K562 (cell line): ENCODE data around the gene TGFB1I1. TPM values are rescaled to one million over a fixed set of nuclear protein-coding genes. Genes with fewer than 3 reads are reported as not detected.

Experiments
- C11orf30 ChIP-seq: fragments of 450-650 bp; IDR thresholded peaks from 2 replicates; pipeline ENCODE4 v1.6.1; 2016; ENCODE audit warnings: low read depth, mild to moderate bottlenecking
- CTBP1 ChIP-seq: fragments of 450-650 bp; IDR thresholded peaks from 2 replicates; pipeline ENCODE4 v1.6.1; 2016; ENCODE audit warnings: borderline replicate concordance
- CXXC5 ChIP-seq: fragments of 250-450 bp; sonication (Bioruptor Pico); IDR thresholded peaks from 2 replicates; pipeline ENCODE4 v1.8.0; 2022; ENCODE audit warnings: inconsistent platforms, mild to moderate bottlenecking, moderate library complexity
- ETV5 ChIP-seq: sonication (generic); formaldehyde crosslinking; IDR thresholded peaks from 2 replicates; pipeline ENCODE4 v1.4.0; 2020; ENCODE audit warnings: low read depth, mild to moderate bottlenecking, missing genetic modification reagents
- FOS ChIP-seq: IDR thresholded peaks from 3 replicates; pipeline ENCODE4 v1.6.1; 2011; ENCODE audit not compliant: insufficient read length; ENCODE audit errors: extremely low read depth
- GABPA ChIP-seq: fragments of 200-800 bp; sonication (Bioruptor generic); conservative IDR thresholded peaks from 2 replicates; pipeline ENCODE4 v1.6.1; 2016; ENCODE audit warnings: low read depth, missing genetic modification characterization, missing compliant biosample characterization
- KDM1A ChIP-seq, 2 experiments: fragments of 450-650 bp; IDR thresholded peaks; 2 replicates each; pipeline ENCODE4 v1.6.1; 2016; ENCODE audit warnings: mild to moderate bottlenecking in 2 of 2
- KDM5B ChIP-seq: fragments of 200-600 bp; sonication (generic); IDR thresholded peaks from 2 replicates; pipeline ENCODE4 v1.6.1; 2012; ENCODE audit warnings: low read depth, mild to moderate bottlenecking, moderate library complexity, low read length, control low read depth, inconsistent platforms; ENCODE audit not compliant: insufficient replicate concordance
- MTA2 ChIP-seq: fragments of 450-650 bp; IDR thresholded peaks from 2 replicates; pipeline ENCODE4 v1.6.1; 2016; ENCODE audit warnings: low read depth
- NFATC3 ChIP-seq: fragments of 450-650 bp; IDR thresholded peaks from 2 replicates; pipeline ENCODE4 v1.6.1; 2017; ENCODE audit warnings: mild to moderate bottlenecking
- PCBP1 ChIP-seq: fragments of 200-400 bp; formaldehyde crosslinking; IDR thresholded peaks from 2 replicates; pipeline ENCODE4 v1.6.1; 2018; ENCODE audit warnings: mild to moderate bottlenecking, low read depth, low read length; ENCODE audit not compliant: poor library complexity, severe bottlenecking
- PHB2 ChIP-seq: fragments of 450-650 bp; IDR thresholded peaks from 2 replicates; pipeline ENCODE4 v1.6.1; 2017; ENCODE audit warnings: low read depth
- SAP30 ChIP-seq: fragments of 200-600 bp; sonication (generic); IDR thresholded peaks from 2 replicates; pipeline ENCODE4 v1.6.1; 2012; ENCODE audit warnings: borderline replicate concordance, low read depth, mild to moderate bottlenecking, moderate library complexity, low read length, control low read depth, inconsistent platforms; ENCODE audit not compliant: insufficient read depth, poor library complexity, severe bottlenecking
- ZNF507 ChIP-seq: conservative IDR thresholded peaks from 2 replicates; pipeline ENCODE4 v1.6.1; 2017; ENCODE audit warnings: missing genetic modification characterization, missing compliant biosample characterization
- polyA plus RNA-seq, 8 experiments: library from polyadenylated mRNA; depleted of rRNA in 4 of 8; stranded (reverse) in 5 of 8; unstranded in 3 of 8; fragments of >200 nt; fragmentation: Nextera tagmentation in 2 of 8; fragmentation: Illumina TruSeq in 1 of 8; extraction: Ambion mirVana in 2 of 8; extraction: Trizol in 1 of 8; gene quantifications; 2 replicates each; pipeline versions ENCODE4 v1.2.1 to v1.2.3, GENCODE V29; 2011 to 2014; ENCODE audit warnings: inconsistent platforms in 1 of 8, missing spikeins in 1 of 8
- total RNA-seq, 7 experiments: library from RNA; depleted of rRNA in 6 of 7; stranded (reverse); fragments of >200 nt in 6 of 7; fragmentation: Illumina TruSeq in 2 of 7; extraction: Trizol in 2 of 7; gene quantifications; 2 replicates each; pipeline versions ENCODE4 v1.2.1 to v1.2.3, GENCODE V29; 2011 to 2021; ENCODE audit warnings: low replicate concordance in 1 of 7

TGFB1I1 gene
- total and polyA plus RNA-seq, 9 of the 15 experiments (the other 6 are each of a cell fraction or from before 2014, with no cell fraction given): 0.04 to 0.91 (median 0.19) TPM

DNA sequence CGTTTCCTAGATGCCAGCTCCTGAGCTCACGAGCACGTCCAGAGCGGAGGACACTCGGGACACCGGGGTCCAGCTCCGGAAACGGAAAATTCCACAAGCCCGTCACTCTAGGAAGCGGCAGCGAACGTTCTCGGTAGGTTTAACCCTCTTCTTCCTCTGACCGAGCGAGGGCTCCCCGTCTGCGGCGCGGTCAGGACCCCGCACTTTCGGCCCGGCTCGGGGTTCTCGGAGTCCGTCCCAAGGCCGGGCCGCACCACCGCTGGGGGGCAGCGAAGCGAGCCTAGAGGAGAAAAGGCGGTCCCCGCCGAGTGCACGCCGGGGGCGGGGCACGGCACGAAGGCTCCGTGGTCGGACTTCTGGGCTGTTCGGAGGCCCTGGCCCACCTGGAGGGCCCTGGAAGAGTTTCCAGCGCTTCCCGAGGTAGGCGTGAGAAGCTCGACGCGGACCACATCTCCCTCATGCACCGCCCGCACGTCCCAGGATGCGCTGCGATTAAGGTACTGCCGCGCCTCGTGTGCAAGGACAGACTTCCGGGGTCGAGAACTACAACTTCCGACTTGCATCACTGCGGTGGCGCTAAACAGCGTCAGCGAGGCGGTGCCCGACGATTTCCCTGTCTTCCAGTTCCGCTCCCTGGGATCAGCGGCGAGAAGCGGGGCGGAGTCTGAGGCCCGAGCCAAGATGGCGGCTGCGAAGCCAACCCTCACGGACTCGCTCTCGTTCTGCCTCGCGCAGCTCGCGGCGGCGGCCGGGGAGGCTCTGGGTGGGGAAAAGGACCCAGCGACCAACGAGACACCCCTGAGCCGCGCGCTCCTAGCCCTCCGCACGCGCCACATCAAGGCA is 12.9 kb upstream of the TGFB1I1 start, which contains the start of gene ARMC5 (continued):
- TF ChIP-seq PHB2 (no peak), SAP30 (peak; percentile 95), KDM5B (peak; percentile 33), MTA2 (no peak), GABPA (tag) (peak; percentile 95), ETV5 (CRISPR knock-in tag) (peak; percentile 92), NFATC3 (no peak), C11orf30 (peak; percentile 76), PCBP1 (peak; percentile 26), ZNF507 (tag) (no peak), CXXC5 (CRISPR knock-in tag) (peak; percentile 90), KDM1A (IDR thresholded peaks at IDR 0.05) (no peak), FOS (no peak), CTBP1 (peak; percentile 80)
